SK-N-SH treated with all-trans-retinoic acid at 6 μM for 48 hours (cell line): Measurements from ENCODE around the gene CLDN5.
A peak's percentile ranks its signal among the peaks of the same experiment; 100 is the strongest.

Source experiments
- ATAC-seq: fragments of 200-7000 bp; cut with Tn5 transposase; 3 replicates; pipeline ENCODE4 v1.9.1; 2020; ENCODE audit warnings: mild to moderate bottlenecking, moderate library complexity
- BACH2 ChIP-seq: fragments of 250-450 bp; sonication (Bioruptor Pico); IDR thresholded peaks from 2 replicates; pipeline ENCODE4 v1.9.0; 2021; ENCODE audit warnings: mild to moderate bottlenecking, borderline replicate concordance
- CREB5 ChIP-seq: fragments of 250-450 bp; sonication (Bioruptor Pico); IDR thresholded peaks from 2 replicates; pipeline ENCODE4 v1.5.1; 2020; ENCODE audit warnings: low read depth, mild to moderate bottlenecking, moderate library complexity
- CSDC2 ChIP-seq: fragments of 250-450 bp; sonication (Bioruptor Pico); IDR thresholded peaks from 2 replicates; pipeline ENCODE4 v1.5.0; 2020; ENCODE audit warnings: mild to moderate bottlenecking, moderate library complexity
- CSRNP3 ChIP-seq: fragments of 250-450 bp; sonication (Bioruptor Pico); IDR thresholded peaks from 2 replicates; pipeline ENCODE4 v1.5.1; 2021; ENCODE audit warnings: mild to moderate bottlenecking, moderate library complexity
- OSR1 ChIP-seq: fragments of 250-450 bp; sonication (Bioruptor Pico); IDR thresholded peaks from 2 replicates; pipeline ENCODE4 v1.8.0; 2022; ENCODE audit warnings: moderate library complexity, mild to moderate bottlenecking, inconsistent platforms
- PPARA ChIP-seq: fragments of 250-450 bp; sonication (Bioruptor Pico); IDR thresholded peaks from 2 replicates; pipeline ENCODE4 v1.5.0; 2020; ENCODE audit warnings: mild to moderate bottlenecking, borderline replicate concordance
- TOX ChIP-seq: fragments of 250-450 bp; sonication (Bioruptor Pico); IDR thresholded peaks from 2 replicates; pipeline ENCODE4 v1.8.0; 2021; ENCODE audit warnings: mild to moderate bottlenecking, moderate library complexity, borderline replicate concordance
- TSHZ2 ChIP-seq: fragments of 250-450 bp; sonication (Bioruptor Pico); IDR thresholded peaks from 2 replicates; pipeline ENCODE4 v1.5.0; 2020; ENCODE audit warnings: mild to moderate bottlenecking, moderate library complexity
- ZC3H10 ChIP-seq: fragments of 250-450 bp; sonication (Bioruptor Pico); IDR thresholded peaks from 2 replicates; pipeline ENCODE4 v1.5.1; 2021; ENCODE audit warnings: mild to moderate bottlenecking, moderate library complexity
- ZFP3 ChIP-seq: fragments of 250-450 bp; sonication (Bioruptor Pico); IDR thresholded peaks from 2 replicates; pipeline ENCODE4 v1.5.0; 2020; ENCODE audit warnings: mild to moderate bottlenecking, moderate library complexity
- ZFP30 ChIP-seq: fragments of 450-650 bp; formaldehyde crosslinking; IDR thresholded peaks from 2 replicates; pipeline ENCODE4 v1.5.0; 2022; ENCODE audit warnings: mild to moderate bottlenecking, moderate library complexity
- ZNF565 ChIP-seq: fragments of 450-650 bp; formaldehyde crosslinking; conservative IDR thresholded peaks from 2 replicates; pipeline ENCODE4 v1.5.0; 2020; ENCODE audit warnings: low read depth, mild to moderate bottlenecking, moderate library complexity
- ZNF8 ChIP-seq: fragments of 450-650 bp; formaldehyde crosslinking; IDR thresholded peaks from 2 replicates; pipeline ENCODE4 v1.5.0; 2020; ENCODE audit warnings: mild to moderate bottlenecking, moderate library complexity
- TF ChIP-seq, protein P1 (sequence below): fragments of 250-450 bp; sonication (Bioruptor Pico); IDR thresholded peaks from 2 replicates; pipeline ENCODE4 v1.8.0; 2021; ENCODE audit warnings: low read depth, mild to moderate bottlenecking, moderate library complexity, borderline replicate concordance

Gene CLDN5

DNA sequence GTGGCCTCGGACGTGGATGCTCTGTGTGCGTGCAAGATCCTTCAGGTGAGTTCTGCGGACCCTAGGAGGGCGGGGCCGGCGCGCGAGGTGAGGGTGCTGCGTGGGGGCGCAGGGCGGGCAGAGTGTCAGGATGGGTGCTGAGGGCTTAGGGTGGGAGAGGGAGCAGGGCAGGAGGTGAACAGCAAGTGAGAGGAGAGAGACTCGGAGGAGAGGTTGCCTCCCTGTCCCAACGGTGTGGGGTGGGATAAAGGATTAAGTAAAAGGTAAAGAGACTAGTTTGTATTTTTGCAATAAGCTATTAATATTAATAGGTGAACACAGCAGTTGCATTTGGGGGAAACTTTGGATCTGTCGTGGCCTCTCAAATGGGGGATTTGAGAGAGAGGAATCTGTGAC lies 44.0 kb downstream of the CLDN5 start:
- ATAC-seq: no peak
- TF ChIP-seq ZNF8 (CRISPR knock-in tag) (no peak), ZNF565 (CRISPR knock-in tag) (no peak), ZFP30 (CRISPR knock-in tag) (no peak), CREB5 (CRISPR knock-in tag) (no peak), BACH2 (CRISPR knock-in tag) (no peak)

DNA sequence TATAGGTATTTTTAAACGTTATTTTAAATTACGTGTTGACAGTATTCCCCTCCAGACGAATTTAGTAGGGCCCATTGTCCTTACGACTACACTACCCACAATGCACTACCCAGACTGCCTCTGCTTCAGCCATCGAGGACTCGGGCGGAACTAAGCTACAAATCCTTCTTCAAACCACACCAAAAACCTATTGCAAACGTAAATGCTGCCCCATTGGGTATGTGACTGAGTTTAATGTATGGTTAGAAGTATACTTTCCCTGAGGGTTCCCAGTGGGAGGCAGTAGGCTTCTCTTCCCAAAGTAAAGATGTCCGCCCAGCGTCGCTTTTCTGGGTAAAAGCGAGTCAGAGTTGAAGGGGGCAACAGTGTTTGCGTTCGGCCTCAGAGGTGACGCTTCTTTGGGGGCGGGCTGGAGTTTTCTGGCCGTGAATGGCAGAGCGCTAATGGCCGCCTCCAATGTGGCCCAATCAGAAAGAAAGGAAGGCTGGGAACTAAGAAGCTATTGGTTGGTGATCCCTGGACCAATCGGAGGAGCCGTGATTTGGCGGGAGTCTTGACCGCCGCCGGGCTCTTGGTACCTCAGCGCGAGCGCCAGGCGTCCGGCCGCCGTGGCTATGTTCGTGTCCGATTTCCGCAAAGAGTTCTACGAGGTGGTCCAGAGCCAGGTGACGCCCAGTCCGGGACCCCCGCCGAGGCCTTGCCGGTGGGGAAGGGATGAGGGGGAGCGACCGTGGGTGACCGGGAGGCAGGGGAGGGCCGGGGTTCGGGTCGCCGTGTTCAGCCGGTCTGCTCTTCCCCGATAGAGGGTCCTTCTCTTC lies 44.6 kb downstream of the CLDN5 start, which contains the start of gene CDC45:
Gene CDC45 (plus strand): TSS at position 566 of the 818 bp plus-strand sequence. CDS start 49 bp downstream, at position 615.
- TF ChIP-seq ZFP3 (peak; percentile 50; the same call in 1 of the 2 replicates), TSHZ2 (peak; percentile 83), ZFP30 (CRISPR knock-in tag) (no peak), CSDC2 (CRISPR knock-in tag) (peak; percentile 88), PPARA (0 out of 2 replicates have a peak, but pooled peaks have one; percentile 79), ZNF8 (CRISPR knock-in tag) (no peak; the same call in 1 of the 2 replicates), BACH2 (CRISPR knock-in tag) (no peak), OSR1 (CRISPR knock-in tag) (no peak)
- ATAC-seq: peak; percentile 95

GRCh38 chr22:19478901-19479354 lies 45.3 kb downstream of the CLDN5 start, which contains the start of gene UFD1:
Gene UFD1 (minus strand): TSS chr22:19479193. CDS start chr22:19479085, 108 bp downstream.
- TF ChIP-seq ZNF8 (CRISPR knock-in tag) (peak; percentile 93), ZFP3 (no peak)
- peak; percentile 82 for ATAC-seq

GRCh38 chr22:19478045-19478900 lies 45.9 kb downstream of the CLDN5 start:
- no peak; the same call in 2 of the 3 replicates for ATAC-seq
- TF ChIP-seq ZFP3 (no peak), CREB5 (CRISPR knock-in tag) (no peak), TOX (CRISPR knock-in tag) (no peak)
- TF ChIP-seq, protein P1, sequence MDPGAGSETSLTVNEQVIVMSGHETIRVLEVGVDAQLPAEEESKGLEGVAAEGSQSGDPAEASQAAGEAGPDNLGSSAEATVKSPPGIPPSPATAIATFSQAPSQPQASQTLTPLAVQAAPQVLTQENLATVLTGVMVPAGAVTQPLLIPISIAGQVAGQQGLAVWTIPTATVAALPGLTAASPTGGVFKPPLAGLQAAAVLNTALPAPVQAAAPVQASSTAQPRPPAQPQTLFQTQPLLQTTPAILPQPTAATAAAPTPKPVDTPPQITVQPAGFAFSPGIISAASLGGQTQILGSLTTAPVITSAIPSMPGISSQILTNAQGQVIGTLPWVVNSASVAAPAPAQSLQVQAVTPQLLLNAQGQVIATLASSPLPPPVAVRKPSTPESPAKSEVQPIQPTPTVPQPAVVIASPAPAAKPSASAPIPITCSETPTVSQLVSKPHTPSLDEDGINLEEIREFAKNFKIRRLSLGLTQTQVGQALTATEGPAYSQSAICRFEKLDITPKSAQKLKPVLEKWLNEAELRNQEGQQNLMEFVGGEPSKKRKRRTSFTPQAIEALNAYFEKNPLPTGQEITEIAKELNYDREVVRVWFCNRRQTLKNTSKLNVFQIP (CRISPR knock-in tag): no peak

DNA sequence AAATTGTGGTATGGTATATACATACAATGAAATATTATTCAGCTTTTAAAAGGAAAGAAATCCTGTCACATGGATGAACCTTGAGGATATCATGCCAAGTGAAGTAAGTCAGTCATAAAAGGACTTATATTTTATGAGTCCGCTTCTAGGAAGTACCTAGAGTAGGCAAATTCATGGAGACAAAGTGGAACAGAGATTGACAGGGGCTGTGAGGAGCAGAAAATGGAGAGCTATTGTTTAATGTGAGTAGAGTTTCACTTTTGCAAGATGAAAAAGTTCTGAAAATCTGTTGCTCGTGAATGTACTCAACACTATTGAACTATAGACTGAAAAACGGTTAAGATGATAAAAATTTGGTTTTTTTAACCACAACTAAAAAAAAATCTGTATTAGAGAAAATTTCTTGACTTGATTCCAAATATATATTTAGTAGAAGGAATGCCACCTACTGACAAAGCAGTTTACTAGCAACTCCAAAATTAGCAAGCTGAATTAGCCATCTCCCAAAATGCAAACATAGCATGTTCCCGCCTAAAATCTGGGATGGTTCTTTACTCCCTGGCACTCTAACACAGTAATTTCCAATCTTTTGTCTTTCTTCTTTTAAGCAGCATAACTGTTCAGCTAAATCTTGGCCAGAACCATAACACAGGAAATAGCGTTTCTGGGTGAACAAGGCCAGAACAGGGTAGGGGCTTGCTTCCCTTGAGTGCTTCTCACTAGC lies 46.7 kb downstream of the CLDN5 start:
- ATAC-seq: no peak
- TF ChIP-seq, protein P1 (CRISPR knock-in tag): no peak
- TF ChIP-seq ZFP3: no peak
- no peak for TF ChIP-seq TSHZ2
- TF ChIP-seq ZNF565 (CRISPR knock-in tag): no peak
- no peak for TF ChIP-seq CSRNP3 (CRISPR knock-in tag)
- TF ChIP-seq TOX (CRISPR knock-in tag): no peak
- no peak for TF ChIP-seq PPARA
- TF ChIP-seq ZC3H10 (CRISPR knock-in tag): no peak
